Measurements from ENCODE around the gene KY. TPM values are rescaled to one million over a fixed set of nuclear protein-coding genes. Genes with fewer than 3 reads are reported as not detected.

Gene KY
- total and polyA plus RNA-seq, 2 of the 8 experiments (the other 6 are each of a cell fraction or from before 2014, with no cell fraction given), result not detected

DNA sequence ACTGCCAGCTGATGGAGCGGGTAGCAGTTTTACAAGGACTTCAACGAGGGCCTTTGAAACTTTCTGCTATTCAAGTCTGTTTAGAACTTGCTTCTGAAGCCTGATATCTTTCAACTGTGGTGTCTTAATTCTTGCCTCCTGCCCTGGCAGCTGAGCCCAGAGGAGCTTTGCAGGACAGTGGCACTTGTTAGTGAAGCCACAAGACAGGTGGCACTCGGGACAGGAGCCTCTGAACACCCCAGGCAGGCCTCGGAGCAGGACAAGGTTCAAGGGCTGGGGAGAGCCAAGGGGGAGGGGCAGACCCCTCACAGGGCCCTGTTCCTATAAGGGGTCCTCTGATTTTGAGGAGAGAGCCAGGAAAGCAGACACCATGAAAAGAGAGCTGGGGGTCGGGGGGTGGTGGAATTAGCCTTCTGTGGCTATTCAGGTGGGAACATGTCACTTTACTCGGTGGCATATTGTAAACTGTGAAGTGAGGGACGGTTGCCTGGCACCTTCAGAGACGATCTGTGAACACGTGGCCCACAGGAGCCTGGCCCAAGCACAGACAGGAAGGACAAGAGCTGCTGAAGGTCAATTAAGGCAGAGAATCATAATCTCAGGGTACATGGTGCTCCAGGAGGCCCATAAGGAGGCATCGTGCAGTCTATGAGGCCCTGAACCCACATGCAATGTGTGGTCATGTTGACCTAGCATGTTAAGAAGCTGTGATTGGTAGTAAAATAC, 30.1 kb upstream of the KY start (continued):
- TF ChIP-seq, protein P1, sequence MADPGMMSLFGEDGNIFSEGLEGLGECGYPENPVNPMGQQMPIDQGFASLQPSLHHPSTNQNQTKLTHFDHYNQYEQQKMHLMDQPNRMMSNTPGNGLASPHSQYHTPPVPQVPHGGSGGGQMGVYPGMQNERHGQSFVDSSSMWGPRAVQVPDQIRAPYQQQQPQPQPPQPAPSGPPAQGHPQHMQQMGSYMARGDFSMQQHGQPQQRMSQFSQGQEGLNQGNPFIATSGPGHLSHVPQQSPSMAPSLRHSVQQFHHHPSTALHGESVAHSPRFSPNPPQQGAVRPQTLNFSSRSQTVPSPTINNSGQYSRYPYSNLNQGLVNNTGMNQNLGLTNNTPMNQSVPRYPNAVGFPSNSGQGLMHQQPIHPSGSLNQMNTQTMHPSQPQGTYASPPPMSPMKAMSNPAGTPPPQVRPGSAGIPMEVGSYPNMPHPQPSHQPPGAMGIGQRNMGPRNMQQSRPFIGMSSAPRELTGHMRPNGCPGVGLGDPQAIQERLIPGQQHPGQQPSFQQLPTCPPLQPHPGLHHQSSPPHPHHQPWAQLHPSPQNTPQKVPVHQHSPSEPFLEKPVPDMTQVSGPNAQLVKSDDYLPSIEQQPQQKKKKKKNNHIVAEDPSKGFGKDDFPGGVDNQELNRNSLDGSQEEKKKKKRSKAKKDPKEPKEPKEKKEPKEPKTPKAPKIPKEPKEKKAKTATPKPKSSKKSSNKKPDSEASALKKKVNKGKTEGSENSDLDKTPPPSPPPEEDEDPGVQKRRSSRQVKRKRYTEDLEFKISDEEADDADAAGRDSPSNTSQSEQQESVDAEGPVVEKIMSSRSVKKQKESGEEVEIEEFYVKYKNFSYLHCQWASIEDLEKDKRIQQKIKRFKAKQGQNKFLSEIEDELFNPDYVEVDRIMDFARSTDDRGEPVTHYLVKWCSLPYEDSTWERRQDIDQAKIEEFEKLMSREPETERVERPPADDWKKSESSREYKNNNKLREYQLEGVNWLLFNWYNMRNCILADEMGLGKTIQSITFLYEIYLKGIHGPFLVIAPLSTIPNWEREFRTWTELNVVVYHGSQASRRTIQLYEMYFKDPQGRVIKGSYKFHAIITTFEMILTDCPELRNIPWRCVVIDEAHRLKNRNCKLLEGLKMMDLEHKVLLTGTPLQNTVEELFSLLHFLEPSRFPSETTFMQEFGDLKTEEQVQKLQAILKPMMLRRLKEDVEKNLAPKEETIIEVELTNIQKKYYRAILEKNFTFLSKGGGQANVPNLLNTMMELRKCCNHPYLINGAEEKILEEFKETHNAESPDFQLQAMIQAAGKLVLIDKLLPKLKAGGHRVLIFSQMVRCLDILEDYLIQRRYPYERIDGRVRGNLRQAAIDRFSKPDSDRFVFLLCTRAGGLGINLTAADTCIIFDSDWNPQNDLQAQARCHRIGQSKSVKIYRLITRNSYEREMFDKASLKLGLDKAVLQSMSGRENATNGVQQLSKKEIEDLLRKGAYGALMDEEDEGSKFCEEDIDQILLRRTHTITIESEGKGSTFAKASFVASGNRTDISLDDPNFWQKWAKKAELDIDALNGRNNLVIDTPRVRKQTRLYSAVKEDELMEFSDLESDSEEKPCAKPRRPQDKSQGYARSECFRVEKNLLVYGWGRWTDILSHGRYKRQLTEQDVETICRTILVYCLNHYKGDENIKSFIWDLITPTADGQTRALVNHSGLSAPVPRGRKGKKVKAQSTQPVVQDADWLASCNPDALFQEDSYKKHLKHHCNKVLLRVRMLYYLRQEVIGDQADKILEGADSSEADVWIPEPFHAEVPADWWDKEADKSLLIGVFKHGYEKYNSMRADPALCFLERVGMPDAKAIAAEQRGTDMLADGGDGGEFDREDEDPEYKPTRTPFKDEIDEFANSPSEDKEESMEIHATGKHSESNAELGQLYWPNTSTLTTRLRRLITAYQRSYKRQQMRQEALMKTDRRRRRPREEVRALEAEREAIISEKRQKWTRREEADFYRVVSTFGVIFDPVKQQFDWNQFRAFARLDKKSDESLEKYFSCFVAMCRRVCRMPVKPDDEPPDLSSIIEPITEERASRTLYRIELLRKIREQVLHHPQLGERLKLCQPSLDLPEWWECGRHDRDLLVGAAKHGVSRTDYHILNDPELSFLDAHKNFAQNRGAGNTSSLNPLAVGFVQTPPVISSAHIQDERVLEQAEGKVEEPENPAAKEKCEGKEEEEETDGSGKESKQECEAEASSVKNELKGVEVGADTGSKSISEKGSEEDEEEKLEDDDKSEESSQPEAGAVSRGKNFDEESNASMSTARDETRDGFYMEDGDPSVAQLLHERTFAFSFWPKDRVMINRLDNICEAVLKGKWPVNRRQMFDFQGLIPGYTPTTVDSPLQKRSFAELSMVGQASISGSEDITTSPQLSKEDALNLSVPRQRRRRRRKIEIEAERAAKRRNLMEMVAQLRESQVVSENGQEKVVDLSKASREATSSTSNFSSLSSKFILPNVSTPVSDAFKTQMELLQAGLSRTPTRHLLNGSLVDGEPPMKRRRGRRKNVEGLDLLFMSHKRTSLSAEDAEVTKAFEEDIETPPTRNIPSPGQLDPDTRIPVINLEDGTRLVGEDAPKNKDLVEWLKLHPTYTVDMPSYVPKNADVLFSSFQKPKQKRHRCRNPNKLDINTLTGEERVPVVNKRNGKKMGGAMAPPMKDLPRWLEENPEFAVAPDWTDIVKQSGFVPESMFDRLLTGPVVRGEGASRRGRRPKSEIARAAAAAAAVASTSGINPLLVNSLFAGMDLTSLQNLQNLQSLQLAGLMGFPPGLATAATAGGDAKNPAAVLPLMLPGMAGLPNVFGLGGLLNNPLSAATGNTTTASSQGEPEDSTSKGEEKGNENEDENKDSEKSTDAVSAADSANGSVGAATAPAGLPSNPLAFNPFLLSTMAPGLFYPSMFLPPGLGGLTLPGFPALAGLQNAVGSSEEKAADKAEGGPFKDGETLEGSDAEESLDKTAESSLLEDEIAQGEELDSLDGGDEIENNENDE (IDR thresholded peaks at IDR 0.05; ENCODE audit: insufficient replicate concordance, low read length), result no peak
- TF ChIP-seq RAD21 (IDR thresholded peaks at IDR 0.05 in 1 of 2, conservative IDR thresholded peaks at IDR 0.05 in 1 of 2; ENCODE audit: low read depth in 2 of 2, low read length in 2 of 2) (no peak), SIX5 (IDR thresholded peaks at IDR 0.05; ENCODE audit: low read depth, low read length) (no peak), MAFK (IDR thresholded peaks at IDR 0.05; ENCODE audit: low read depth, low read length) (no peak), NANOG (IDR thresholded peaks at IDR 0.05; ENCODE audit: insufficient read depth, low read depth, low read length, poor library complexity, severe bottlenecking) (no peak), SRF (IDR thresholded peaks at IDR 0.05; ENCODE audit: low read depth, low read length) (no peak)
- TF ChIP-seq, protein P2, sequence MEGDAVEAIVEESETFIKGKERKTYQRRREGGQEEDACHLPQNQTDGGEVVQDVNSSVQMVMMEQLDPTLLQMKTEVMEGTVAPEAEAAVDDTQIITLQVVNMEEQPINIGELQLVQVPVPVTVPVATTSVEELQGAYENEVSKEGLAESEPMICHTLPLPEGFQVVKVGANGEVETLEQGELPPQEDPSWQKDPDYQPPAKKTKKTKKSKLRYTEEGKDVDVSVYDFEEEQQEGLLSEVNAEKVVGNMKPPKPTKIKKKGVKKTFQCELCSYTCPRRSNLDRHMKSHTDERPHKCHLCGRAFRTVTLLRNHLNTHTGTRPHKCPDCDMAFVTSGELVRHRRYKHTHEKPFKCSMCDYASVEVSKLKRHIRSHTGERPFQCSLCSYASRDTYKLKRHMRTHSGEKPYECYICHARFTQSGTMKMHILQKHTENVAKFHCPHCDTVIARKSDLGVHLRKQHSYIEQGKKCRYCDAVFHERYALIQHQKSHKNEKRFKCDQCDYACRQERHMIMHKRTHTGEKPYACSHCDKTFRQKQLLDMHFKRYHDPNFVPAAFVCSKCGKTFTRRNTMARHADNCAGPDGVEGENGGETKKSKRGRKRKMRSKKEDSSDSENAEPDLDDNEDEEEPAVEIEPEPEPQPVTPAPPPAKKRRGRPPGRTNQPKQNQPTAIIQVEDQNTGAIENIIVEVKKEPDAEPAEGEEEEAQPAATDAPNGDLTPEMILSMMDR (IDR thresholded peaks at IDR 0.05; ENCODE audit: control extremely low read depth in 1 of 3, insufficient read depth in 1 of 3, low read depth in 1 of 3, low read length in 3 of 3), result no peak

Data from H1 (cell line).